NCI-H1436 treated with DMSO at 0.1 percent for 48 hours (cell line): ENCODE data around the gene MS4A15.

Source experiments
- DNase-seq: peaks from one replicate; lab custom pipeline; 2025; lab: John Stamatoyannopoulos, UW

MS4A15 gene

GRCh38 chr11:60777572-60777971 lies 20.9 kb downstream of the MS4A15 start:
- DNase-seq: no peak

GRCh38 chr11:60780065-60780464 lies 23.4 kb downstream of the MS4A15 start:
- DNase-seq: no peak

DNA sequence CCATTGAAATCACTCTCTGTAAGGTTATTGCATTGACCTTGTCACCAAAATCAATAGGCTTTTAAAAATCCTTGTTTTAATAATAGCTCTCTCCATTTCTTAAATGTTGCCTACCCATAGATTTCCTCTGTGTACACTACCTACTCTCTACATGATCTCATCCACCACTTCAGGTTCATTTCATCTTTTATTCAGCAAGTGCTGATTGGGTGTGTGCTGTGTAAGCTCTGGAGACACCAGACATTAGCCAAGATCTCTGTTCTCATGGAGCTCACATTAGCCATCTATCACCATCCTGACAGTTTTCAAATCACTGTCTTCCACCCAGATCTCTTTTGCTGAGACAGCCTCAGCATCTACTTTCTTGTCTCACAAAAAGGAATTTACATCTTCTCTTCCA lies 24.1 kb downstream of the MS4A15 start:
- no peak for DNase-seq

- DNase-seq: no peak
These were observed 24.8 kb downstream of the MS4A15 start for GRCh38 chr11:60781286-60781980.

DNA sequence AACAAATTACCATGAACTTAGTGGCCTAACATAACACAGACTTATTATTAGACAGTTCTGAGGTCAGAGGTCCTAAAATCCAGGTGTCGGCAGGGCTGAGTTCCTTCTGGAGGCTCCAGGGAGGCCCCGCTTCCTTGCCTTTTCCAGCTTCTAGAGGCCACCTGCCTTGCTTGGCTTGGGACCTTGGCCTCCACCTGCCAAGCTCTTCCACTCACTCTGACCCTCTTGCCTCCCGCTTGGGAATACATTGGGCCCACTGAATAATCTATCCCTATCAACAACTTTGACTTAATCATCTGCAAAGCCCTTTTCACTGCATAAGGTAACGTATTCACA lies 25.3 kb downstream of the MS4A15 start:
- no peak for DNase-seq

DNA sequence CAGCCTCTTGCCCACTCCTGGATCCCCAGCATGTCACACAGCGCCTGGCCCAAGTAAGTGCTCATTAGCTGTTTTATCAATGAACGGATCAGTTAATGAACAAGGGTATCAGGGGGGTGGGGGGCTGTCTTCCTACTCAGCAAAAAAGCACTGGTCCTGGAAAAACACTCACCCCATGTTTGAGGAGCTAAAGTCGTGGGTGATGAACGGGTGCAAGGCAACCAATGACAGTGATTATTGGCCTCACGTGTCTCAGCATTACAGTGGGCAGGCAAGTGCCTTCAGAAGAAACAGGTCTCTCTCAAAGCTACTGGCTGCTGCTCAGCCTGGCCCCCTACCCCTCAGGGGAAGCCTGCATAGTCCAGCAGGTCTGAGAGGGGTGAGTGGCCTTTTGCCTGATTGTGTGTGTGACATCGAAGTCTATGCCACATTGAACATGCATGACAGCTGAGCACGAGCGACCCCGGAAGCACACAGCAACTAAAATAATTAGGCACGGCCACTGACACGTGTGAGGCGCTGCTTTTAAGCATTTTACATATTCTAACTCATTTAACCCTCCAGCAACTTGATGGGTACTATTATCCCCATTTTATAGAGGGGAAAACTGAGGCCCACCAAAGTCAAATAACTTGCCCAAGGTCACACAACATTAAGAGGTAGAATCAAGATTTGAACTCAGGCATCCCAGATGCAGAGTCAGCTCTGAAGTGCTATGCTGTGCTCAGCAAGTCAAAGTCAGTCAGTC lies 25.9 kb downstream of the MS4A15 start:
- DNase-seq: no peak

GRCh38 chr11:60783141-60783484 lies 26.4 kb downstream of the MS4A15 start:
- DNase-seq: no peak

DNA sequence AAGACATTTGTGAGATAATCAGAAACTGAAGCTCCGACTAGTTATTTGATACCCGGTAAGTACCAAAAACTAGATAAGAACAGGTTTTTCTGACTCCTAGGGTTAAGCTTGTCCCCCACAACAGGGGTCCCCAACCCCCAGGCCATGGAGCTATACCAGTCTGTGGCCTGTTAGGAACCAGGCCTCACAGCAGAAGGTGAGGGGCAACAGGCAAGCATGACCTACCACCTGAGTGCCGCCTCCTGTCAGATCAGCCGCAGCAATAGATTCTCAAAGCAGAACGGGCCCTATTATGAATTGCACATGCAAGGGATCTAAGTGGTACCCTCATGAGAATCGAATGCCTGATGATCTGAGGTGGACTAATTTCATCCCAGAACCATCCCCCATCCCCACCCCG lies 27.2 kb downstream of the MS4A15 start:
- DNase-seq: no peak

DNA sequence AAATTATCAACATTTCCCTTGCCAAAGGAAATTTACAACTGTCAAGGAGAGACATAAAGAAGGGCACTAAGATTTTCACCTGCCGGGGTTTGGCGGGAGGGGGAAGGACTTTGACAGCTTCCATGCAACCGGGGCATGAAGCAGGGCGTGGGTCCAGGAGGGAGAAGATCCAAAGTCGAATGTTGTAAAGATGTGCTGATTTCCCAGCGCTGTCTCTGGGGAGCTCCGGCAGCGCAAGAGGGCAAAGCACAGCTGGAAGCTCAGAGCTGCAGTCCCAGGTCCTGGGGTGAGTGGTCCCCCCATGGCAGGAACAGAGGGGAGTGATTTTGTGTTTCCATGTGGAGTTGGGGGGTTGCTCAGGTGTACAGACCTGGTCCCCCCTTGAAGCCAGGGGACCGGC lies 28.5 kb downstream of the MS4A15 start, which contains the start of gene MS4A10:
Gene MS4A10, plus strand, starts transcription at position 198 of the 400 bp plus-strand sequence. CDS start 5,003 bp downstream, outside the sequence.
- no peak for DNase-seq

GRCh38 chr11:60785806-60786361 lies 29.2 kb downstream of the MS4A15 start:
- no peak for DNase-seq

DNA sequence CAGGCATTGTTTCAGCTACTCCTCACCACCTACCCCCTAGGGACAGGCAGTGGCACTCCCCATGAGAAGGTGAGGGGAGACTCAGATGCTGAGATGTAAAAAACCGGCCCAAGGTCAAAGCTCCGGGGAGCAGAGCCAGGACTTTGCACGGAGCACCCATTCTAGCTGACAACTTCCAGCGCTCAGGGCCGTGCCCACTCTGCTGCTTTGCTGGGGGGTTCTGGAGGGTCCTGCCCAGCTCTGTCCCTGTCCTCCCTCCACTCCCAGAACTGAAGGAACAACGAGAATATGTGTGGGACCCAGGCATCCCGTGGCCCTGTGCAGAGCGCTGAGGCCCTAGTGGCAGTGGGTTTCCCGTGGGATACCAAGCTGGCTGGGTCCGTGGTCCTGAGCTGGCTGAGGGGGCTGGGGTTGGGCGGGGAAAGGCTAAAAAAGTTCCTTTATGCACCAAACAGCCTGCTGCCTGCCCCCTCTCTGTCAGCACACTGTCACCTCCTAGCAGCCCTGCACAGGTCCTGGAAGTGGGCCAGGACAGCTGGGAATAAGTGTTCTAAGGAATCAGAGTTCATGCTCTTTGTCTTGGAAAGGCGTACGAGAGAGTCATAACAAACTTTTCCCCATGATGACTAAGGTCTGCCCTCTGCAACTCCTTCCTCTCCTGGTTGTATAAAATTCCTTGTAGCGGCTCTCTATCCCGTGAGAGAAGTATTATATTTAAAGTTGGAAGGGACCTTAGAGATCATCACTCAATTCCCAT lies 30.3 kb downstream of the MS4A15 start:
- no peak for DNase-seq

GRCh38 chr11:60788401-60789125 lies 31.9 kb downstream of the MS4A15 start:
- DNase-seq: no peak

GRCh38 chr11:60790726-60791125 lies 34.1 kb downstream of the MS4A15 start:
- DNase-seq: no peak

- no peak for DNase-seq
These were observed 34.7 kb downstream of the MS4A15 start for GRCh38 chr11:60791153-60791933.

- DNase-seq: no peak
These were observed 35.9 kb downstream of the MS4A15 start for GRCh38 chr11:60792521-60792920.

DNA sequence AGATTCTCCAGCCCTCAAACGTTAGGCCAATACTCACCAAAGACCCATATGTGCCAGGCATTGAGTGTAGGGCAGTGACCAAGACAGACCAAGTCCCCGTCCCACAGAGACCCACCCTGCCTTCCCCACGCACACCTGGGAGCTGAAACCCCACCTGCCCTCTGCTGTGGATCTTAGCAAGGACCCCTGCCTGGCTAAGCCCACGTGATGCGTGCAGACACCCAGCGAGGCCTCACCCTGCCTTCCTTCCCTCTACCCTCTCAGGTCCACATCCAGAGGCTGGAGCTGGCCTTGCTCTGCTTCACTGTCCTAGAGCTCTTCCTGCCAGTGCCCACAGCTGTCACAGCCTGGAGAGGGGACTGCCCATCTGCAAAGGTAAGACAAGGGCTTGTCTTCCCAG lies 38.6 kb downstream of the MS4A15 start:
- no peak for DNase-seq

GRCh38 chr11:60797846-60798630 lies 41.4 kb downstream of the MS4A15 start:
- no peak for DNase-seq

GRCh38 chr11:60798631-60799030 lies 42.0 kb downstream of the MS4A15 start:
- no peak for DNase-seq

- no peak for DNase-seq
These were observed 44.5 kb downstream of the MS4A15 start for GRCh38 chr11:60801194-60801593.

GRCh38 chr11:60803273-60803936 lies 46.7 kb downstream of the MS4A15 start:
- DNase-seq: no peak
